RWPE1 (cell line): ENCODE results near the gene ANKHD1.

Experiments
- CTCF ChIA-PET: fragments of 350-600 bp; sonication (Branson Sonifier 250); formaldehyde crosslinking; extraction: SDS; loops from one replicate; lab custom pipeline; 2021; lab: Yijun Ruan, JAX
- POLR2A ChIA-PET: fragments of 400-600 bp; formaldehyde crosslinking; extraction: SDS; loops from one replicate; lab custom pipeline; 2020; ENCODE audit warnings: antibody characterized with exemption; ENCODE audit not compliant: low non-redundant PET; lab: Yijun Ruan, JAX
- DNase-seq: peaks from one replicate; pipeline ENCODE4 v3.0.0; 2012; ENCODE audit warnings: low spot score
- H3K27ac ChIP-seq: fragments of 450-650 bp; 2 replicates; pipeline ENCODE4 v1.5.1; 2017
- CTCF ChIP-seq: fragments of 450-650 bp; conservative IDR thresholded peaks from 2 replicates; pipeline ENCODE4 v1.5.1; 2017; ENCODE audit warnings: low read depth, mild to moderate bottlenecking

ANKHD1 gene

GRCh38 chr5:140557136-140557805, 155.6 kb downstream of the ANKHD1 start, which contains the start of gene SRA1:
TSS of gene SRA1 (minus strand) at chr5:140557473. CDS start at chr5:140557452, 21 bp downstream.
- H3K27ac ChIP-seq: peak within 1 kb of the TSS; percentile 72
- POLR2A ChIA-PET: interaction anchor here (0.9 to 1.5 kb wide), 4 partner anchors 9 to 90 kb away, joined by 3 to 10 read pairs (median 6); partner anchors contain the start of genes EIF4EBP3, IK and NDUFA2
- TF ChIP-seq CTCF: no peak
- DNase-seq: peak; percentile 97
- CTCF ChIA-PET: interaction anchor here (0.7 to 2.2 kb wide), 4 partner anchors 9 to 1198 kb away, joined by 3 to 10 read pairs (median 6); partner anchors contain the start of genes EIF4EBP3, IK, NDUFA2 and TMCO6

GRCh38 chr5:140557965-140558364, 156.3 kb downstream of the ANKHD1 start:
- no peak for DNase-seq
- TF ChIP-seq CTCF: no peak
- POLR2A ChIA-PET: interaction anchor here (0.9 to 1.5 kb wide), 3 partner anchors 8 to 90 kb away, joined by 3 to 10 read pairs (median 7); partner anchors contain the start of genes EIF4EBP3, IK and NDUFA2
- H3K27ac ChIP-seq: peak overlapping the region; percentile 72
- CTCF ChIA-PET: interaction anchor here (0.5 to 2.2 kb wide), 4 partner anchors 10 to 1251 kb away, joined by 3 to 10 read pairs (median 6); partner anchors contain the start of genes EIF4EBP3, IK, NDUFA2 and TMCO6

- no peak for TF ChIP-seq CTCF
- CTCF ChIA-PET: interaction anchor here (0.6 to 2.2 kb wide), 3 partner anchors 80 to 105 kb away, joined by 3 to 10 read pairs (median 7); partner anchors contain the start of genes IK, NDUFA2 and TMCO6
- DNase-seq: no peak
- POLR2A ChIA-PET: interaction anchor here (0.6 to 0.8 kb wide), 2 partner anchors 9 to 28 kb away, joined by 3 read pairs; no protein-coding TSS in a partner anchor
- peak overlapping the region; percentile 72 for H3K27ac ChIP-seq
These were observed 156.9 kb downstream of the ANKHD1 start for GRCh38 chr5:140558542-140558941.

- ChIA-PET POLR2A (no interaction called here), CTCF (no interaction called here)
- no peak overlapping the region for H3K27ac ChIP-seq
- DNase-seq: no peak
- TF ChIP-seq CTCF: no peak
These were observed 158.6 kb downstream of the ANKHD1 start for GRCh38 chr5:140560227-140560626.

DNA sequence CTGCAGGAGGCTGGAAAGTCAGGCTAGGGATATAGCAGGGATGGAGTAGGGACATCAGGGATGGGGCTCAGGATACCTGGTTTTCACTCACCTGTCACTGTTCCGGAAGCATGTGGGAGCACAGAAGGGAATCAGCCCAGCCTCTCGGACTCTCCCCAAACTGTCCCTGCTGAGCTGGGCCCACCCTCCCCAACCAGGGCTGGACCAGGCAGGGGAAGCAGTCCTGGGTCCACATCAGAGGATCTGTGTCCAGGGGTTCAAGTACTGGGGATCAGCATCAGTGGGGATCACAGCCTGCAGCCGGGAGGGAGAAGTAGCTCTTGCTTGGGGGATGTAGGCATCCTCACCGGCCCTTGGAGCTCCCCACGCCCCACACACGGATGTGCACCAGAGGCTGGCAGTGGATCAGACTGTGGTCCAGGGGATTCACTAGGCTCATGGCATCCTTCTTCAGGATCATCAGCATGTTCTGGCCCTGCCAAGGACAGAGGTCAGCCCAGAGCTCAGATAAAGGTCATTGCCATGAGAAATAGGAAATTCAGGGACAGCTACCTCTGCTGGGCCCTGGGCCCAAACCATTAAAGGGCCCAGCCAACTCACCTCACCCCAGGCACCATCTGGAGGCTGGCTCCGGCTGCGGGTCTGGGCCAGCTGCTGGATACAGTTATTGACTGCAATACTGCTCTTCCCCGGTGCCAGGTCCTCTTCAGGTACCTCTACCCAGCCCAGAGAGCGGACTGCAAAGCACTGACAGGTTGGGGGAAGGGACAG, 160.3 kb downstream of the ANKHD1 start:
- TF ChIP-seq CTCF: no peak
- CTCF ChIA-PET: interaction anchor here (0.7 kb wide), 1 partner anchor 78 kb away, joined by 3 read pairs; the partner anchor contains the start of gene TMCO6
- no peak for DNase-seq
- no peak overlapping the region; the same call in none of the 2 replicates for H3K27ac ChIP-seq
- POLR2A ChIA-PET: no interaction called here

DNA sequence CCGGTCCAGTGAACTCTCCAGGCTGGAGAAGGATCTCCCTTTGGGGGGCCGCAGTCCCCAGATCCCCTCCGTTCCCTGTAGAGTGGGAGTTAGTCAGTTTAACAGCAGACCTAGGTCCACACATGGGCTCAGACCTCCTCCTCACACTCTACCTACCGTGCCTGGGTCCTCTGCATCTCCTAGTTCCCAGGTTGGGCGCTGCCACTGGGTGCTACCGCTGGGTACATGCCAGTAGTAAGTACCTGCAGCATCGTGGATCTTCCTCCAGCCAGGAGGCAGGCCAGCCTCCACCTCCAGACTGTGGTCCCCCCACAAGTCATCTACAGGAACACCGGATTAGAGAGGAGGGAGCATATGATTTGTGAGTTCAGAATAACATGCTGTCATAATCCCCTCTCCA, 162.0 kb downstream of the ANKHD1 start:
- POLR2A ChIA-PET: interaction anchor here (0.6 to 0.9 kb wide), 3 partner anchors 16 to 83 kb away, joined by 3 to 4 read pairs (median 3); partner anchors contain the start of genes EIF4EBP3 and NDUFA2
- no peak for TF ChIP-seq CTCF
- H3K27ac ChIP-seq: peak overlapping the region; percentile 92
- no peak for DNase-seq
- CTCF ChIA-PET: interaction anchor here (0.5 to 1.2 kb wide), 3 partner anchors 75 to 249 kb away, joined by 3 to 6 read pairs (median 4); partner anchors contain the start of gene TMCO6
